Measurements from ENCODE around the gene ATP4A.

DNA sequence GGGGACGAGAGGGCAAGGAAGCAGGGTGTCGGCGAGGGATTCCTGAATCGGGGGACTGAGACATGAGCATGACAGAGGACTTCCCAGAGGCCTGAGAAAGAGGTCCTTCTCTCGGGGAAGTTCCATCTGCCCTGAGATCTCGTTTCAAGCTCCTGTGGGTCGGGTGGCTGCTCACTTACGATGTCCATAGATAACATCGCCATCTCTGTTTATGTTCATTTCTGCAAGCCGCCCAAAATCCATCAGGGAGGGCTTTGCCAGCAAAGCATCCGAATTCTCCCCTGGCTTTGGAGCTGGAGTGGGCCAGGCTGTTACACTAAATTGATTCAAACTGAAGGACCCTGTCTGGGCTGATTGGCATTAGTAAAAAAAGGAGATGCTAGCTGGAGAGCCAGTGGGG is 55.9 kb downstream of the ATP4A start:
- TF ChIP-seq, protein P1, sequence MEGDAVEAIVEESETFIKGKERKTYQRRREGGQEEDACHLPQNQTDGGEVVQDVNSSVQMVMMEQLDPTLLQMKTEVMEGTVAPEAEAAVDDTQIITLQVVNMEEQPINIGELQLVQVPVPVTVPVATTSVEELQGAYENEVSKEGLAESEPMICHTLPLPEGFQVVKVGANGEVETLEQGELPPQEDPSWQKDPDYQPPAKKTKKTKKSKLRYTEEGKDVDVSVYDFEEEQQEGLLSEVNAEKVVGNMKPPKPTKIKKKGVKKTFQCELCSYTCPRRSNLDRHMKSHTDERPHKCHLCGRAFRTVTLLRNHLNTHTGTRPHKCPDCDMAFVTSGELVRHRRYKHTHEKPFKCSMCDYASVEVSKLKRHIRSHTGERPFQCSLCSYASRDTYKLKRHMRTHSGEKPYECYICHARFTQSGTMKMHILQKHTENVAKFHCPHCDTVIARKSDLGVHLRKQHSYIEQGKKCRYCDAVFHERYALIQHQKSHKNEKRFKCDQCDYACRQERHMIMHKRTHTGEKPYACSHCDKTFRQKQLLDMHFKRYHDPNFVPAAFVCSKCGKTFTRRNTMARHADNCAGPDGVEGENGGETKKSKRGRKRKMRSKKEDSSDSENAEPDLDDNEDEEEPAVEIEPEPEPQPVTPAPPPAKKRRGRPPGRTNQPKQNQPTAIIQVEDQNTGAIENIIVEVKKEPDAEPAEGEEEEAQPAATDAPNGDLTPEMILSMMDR (IDR thresholded peaks at IDR 0.05), result no peak
- no peak for TF ChIP-seq ZFX (IDR thresholded peaks at IDR 0.05; ENCODE audit: borderline replicate concordance)
